ENCODE results near the gene NDUFA3. TPM values are rescaled to one million over a fixed set of nuclear protein-coding genes. Genes with fewer than 3 reads are reported as not detected.
"Not testable (repeated sequence)": the region's sequence is repeated elsewhere in the genome, so short reads cannot be mapped to it uniquely, and the experiment has no call there.

Gene NDUFA3
- polyA plus RNA-seq: 100 to 1,000 TPM; 367 to 704 (median 506) TPM

DNA sequence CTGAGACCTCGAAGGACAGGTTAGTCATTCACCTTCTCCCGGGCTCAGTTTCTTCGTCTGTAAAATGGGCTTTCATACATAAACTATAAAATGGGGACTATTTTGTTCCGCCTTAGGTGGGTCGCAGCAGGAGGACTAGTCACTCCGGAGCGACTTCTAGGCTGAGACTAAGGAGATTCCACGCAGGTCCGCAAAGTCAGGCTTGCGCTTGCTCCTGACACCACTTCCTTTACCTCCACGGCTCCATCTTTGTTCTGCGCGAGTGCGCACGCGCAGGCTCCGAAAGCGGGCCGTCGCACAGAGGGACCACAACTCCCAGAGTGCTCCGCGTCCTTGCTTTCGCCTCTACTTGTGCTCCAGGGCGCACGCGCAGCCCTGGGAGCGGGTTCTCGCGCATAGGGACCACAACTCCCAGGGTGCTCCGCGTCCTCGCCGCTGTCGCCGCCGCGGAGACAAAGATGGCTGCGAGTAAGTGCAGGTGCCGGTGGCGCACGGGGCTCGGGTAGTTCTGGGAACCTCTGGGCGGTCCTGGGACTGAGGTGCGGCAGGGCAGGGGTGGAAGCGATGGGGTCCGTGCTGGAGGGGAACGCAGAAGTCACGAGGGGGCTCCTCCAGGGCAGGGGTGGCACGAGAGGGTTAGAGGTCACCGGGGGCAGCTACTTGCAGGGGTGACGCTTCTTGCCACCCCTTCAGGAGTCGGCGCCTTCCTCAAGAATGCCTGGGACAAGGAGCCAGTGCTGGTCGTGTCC lies at the start of gene NDUFA3:
Gene NDUFA3 (plus strand): TSS at position 435 of the 749 bp plus-strand sequence. CDS start 24 bp downstream, at position 459.
- H3K9me3 Mint-ChIP-seq: no peaks in the 10 kb centered on the region
- H3K36me3 Mint-ChIP-seq: peaks cover 4 to 12% (median 6%) of the 10 kb centered on the region in 3 donors
- DNase-seq: peak; percentile 97 to 98 (median 97)
- peaks cover 20 to 32% of the 10 kb centered on the region in 2 donors for H3K4me1 Mint-ChIP-seq
- peaks cover 4 to 9% (median 8%) of the 10 kb centered on the region in 3 donors for H3K27me3 Mint-ChIP-seq (ENCODE audit: low read depth in 3 of 3)
- H3K27ac Mint-ChIP-seq: peak within 1 kb of the TSS; percentile 91 to 98 (median 96)
- H3K4me3 Mint-ChIP-seq: peak within 1 kb of the TSS; percentile 96 to 99 (median 97)

DNA sequence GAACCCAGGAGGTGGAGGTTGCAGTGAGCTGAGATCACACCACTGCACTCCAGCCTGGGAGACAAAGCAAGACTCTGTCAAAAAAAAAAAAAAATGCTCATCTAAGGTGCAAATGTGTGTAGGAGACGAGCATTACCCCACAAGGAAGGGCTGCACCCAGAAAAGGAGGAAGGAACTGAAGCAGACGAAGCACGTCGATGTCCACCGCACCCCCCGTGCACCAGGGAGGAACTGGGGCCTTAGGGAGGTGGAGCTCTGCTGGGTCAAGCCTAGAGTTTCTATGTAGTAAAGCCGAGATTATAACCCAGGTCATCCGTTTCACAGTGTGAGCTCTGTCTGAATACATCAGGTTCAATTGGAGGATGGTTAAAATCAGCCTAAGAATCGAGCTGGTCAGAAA lies 40.0 kb upstream of the NDUFA3 start:
- H3K36me3 Mint-ChIP-seq: no peaks in the 10 kb centered on the region
- peaks cover 2 to 12% (median 6%) of the 10 kb centered on the region in 3 donors for H3K27me3 Mint-ChIP-seq (ENCODE audit: low read depth in 3 of 3)
- H3K27ac Mint-ChIP-seq: no peak overlapping the region
- H3K4me3 Mint-ChIP-seq: no peak overlapping the region
- no peak for DNase-seq
- no peaks in the 10 kb centered on the region for H3K4me1 Mint-ChIP-seq
- no peaks in the 10 kb centered on the region for H3K9me3 Mint-ChIP-seq

GRCh38 chr19:54063350-54064116 lies 39.1 kb upstream of the NDUFA3 start, which contains the start of gene VSTM1:
TSS of gene VSTM1 (minus strand) at chr19:54063897. CDS start at chr19:54063777, 120 bp downstream.
- peaks cover 2 to 12% (median 6%) of the 10 kb centered on the region in 3 donors for H3K27me3 Mint-ChIP-seq (ENCODE audit: low read depth in 3 of 3)
- H3K4me3 Mint-ChIP-seq: no peak within 1 kb of the TSS
- DNase-seq: no peak
- no peaks in the 10 kb centered on the region for H3K4me1 Mint-ChIP-seq
- no peaks in the 10 kb centered on the region for H3K36me3 Mint-ChIP-seq
- no peak within 1 kb of the TSS for H3K27ac Mint-ChIP-seq
- no peaks in the 10 kb centered on the region for H3K9me3 Mint-ChIP-seq

DNA sequence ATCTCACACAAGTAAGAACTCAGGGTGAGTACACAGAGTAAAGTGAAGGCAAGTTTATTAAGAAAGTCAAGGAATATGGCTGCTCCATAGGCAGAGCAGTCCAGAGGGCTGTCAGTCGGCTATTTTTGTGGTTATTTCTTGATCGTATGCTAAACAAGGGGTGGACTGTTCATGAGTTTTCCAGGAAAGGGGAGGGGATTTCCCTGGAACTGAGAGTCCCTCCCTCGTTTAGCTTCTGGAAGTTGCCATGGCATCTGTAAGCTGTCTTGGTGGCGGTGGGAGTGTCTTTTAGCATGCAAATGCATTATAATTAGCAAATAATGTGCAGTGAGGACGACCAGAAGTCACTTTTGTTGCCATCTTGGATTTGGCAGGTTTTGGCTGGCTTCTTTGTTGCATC lies 33.2 kb upstream of the NDUFA3 start:
- DNase-seq: no peak
- H3K9me3 Mint-ChIP-seq: no peaks in the 10 kb centered on the region
- H3K4me1 Mint-ChIP-seq: no peaks in the 10 kb centered on the region
- H3K27ac Mint-ChIP-seq: no peak overlapping the region
- H3K27me3 Mint-ChIP-seq (ENCODE audit: low read depth in 3 of 3): peaks cover 1 to 6% (median 2%) of the 10 kb centered on the region in 3 donors
- no peaks in the 10 kb centered on the region for H3K36me3 Mint-ChIP-seq
- no peak overlapping the region for H3K4me3 Mint-ChIP-seq

DNA sequence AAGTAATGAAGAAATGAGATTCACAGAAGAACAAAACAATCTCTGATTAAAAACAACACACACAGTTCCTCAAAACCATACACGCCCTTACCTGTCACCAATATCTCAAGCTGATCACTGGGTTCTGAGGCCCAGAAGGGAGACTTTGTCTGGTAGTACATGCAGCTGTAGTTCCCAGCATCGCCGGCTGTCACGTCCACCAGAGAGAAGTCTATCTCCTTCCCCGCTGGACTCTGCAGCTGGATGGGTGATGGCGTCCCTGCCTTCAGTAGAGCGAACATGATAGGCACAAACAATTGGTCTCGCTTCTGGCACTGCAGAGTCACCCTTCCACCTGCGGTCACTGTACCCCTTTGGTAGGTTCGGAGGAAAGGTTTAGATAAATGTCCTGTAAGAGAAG lies 28.8 kb upstream of the NDUFA3 start:
- no peak overlapping the region for H3K4me3 Mint-ChIP-seq
- H3K36me3 Mint-ChIP-seq: no peaks in the 10 kb centered on the region
- H3K27me3 Mint-ChIP-seq (ENCODE audit: low read depth in 3 of 3): peaks cover 2 to 11% (median 2%) of the 10 kb centered on the region in 3 donors
- no peaks in the 10 kb centered on the region for H3K4me1 Mint-ChIP-seq
- H3K9me3 Mint-ChIP-seq: no peaks in the 10 kb centered on the region
- no peak for DNase-seq
- H3K27ac Mint-ChIP-seq: no peak overlapping the region

DNA sequence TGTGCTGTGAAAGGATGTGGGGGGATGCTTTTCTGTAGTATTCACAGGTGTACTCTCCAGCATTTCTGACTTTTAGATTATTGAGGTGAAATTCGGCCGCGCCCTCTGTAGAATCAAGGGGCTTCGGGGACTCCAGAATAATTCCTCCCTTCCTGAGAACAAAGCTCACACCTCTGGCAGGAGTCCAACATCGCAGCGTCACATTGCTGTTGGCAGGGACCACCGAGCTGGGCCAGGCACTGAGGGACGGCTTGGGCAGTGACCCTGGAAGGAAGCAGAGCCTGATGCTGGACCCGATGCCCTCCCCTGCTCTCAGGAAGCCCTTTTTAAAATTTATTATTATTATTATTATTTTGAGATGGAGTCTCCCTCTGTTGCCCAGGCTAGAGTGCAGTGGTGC lies 27.8 kb upstream of the NDUFA3 start:
- Mint-ChIP-seq H3K36me3 (no peaks in the 10 kb centered on the region), H3K4me3 (no peak overlapping the region), H3K4me1 (no peaks in the 10 kb centered on the region)

GRCh38 chr19:54077334-54077733 lies 25.3 kb upstream of the NDUFA3 start:
- no peak overlapping the region for H3K4me3 Mint-ChIP-seq
- no peak overlapping the region for H3K27ac Mint-ChIP-seq
- no peaks in the 10 kb centered on the region for H3K36me3 Mint-ChIP-seq
- no peaks in the 10 kb centered on the region for H3K9me3 Mint-ChIP-seq
- no peaks in the 10 kb centered on the region for H3K4me1 Mint-ChIP-seq
- DNase-seq: no peak
- H3K27me3 Mint-ChIP-seq (ENCODE audit: low read depth in 3 of 3): peaks cover 2 to 8% (median 3%) of the 10 kb centered on the region in 3 donors

More for the DNA sequence above, 27.8 kb upstream of the NDUFA3 start:
- Mint-ChIP-seq H3K9me3 (no peaks in the 10 kb centered on the region), H3K27ac (no peak overlapping the region), H3K27me3 (ENCODE audit: low read depth in 3 of 3) (peaks cover 2 to 11% (median 3%) of the 10 kb centered on the region in 3 donors)
- DNase-seq: no peak

DNA sequence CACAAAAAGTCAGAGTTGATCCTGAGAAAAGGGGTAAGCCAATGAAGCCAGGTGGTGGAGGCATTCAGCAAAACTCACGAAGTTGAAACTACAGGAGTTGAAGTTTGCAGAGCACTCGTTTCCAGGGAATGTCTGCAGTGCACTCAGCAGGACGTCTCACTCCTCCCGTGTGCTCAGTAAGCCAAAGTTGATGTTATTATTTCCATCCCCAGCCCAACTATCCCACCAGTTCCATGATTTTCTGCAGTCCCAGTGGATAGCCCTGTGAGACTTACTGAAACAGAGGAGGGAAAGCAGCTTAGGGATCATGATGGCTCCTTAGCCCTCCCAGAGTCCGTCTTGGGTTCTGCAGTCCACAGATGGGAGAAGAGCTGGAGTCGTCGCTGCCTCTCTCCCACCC lies 21.6 kb upstream of the NDUFA3 start, which contains the start of gene TARM1:
Gene TARM1 (minus strand): TSS at position 334 of the 400 bp plus-strand sequence. CDS start 25 bp downstream, at position 309.
- H3K9me3 Mint-ChIP-seq: peaks cover 0 to 4% (median 0%) of the 10 kb centered on the region in 6 donors
- H3K36me3 Mint-ChIP-seq: no peaks in the 10 kb centered on the region
- H3K27ac Mint-ChIP-seq: no peak within 1 kb of the TSS
- H3K27me3 Mint-ChIP-seq (ENCODE audit: low read depth in 3 of 3): peaks cover 0 to 5% (median 2%) of the 10 kb centered on the region in 3 donors
- DNase-seq: no peak
- no peak within 1 kb of the TSS for H3K4me3 Mint-ChIP-seq
- no peaks in the 10 kb centered on the region for H3K4me1 Mint-ChIP-seq

- Mint-ChIP-seq H3K27ac (no peak overlapping the region), H3K9me3 (peaks cover 0 to 4% (median 0%) of the 10 kb centered on the region in 6 donors), H3K27me3 (ENCODE audit: low read depth in 3 of 3) (peaks cover 0 to 5% (median 2%) of the 10 kb centered on the region in 3 donors), H3K4me3 (no peak overlapping the region), H3K4me1 (no peaks in the 10 kb centered on the region), H3K36me3 (no peaks in the 10 kb centered on the region)
- no peak for DNase-seq
Measured at GRCh38 chr19:54084410-54084809, 18.2 kb upstream of the NDUFA3 start.

DNA sequence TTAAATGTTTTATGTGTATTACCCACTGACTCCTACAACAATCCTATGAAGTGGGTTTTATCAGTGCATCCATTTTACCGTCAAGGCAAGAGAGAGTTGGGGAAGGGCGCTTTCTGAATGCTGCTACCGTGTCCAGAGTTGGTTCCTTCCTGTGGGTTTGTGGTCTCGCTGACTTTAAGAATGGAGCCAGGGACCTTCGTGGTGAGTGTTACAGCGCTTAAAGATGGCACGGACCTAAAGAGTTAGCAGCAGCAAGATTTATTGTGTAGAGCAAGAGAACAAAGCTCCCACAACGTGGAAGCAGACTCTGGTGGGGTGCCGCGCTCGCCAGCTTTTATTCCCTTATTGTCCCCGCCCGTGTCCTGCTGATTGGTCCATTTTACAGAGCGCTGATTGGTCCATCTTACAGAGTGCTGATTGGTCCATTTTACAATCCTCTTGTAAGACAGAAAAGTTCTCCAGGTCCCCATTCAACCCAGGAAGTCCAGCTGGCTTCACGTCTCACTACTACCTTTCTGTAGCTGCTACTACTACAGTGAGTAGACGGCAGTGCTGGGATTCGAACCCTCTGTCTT lies 8.1 kb upstream of the NDUFA3 start:
- peak overlapping the region in 3 of 6 donors; percentile 29 to 44 (median 31) for H3K27ac Mint-ChIP-seq
- DNase-seq: no peak
- peaks cover 17 to 19% of the 10 kb centered on the region in 2 donors for H3K4me1 Mint-ChIP-seq
- H3K4me3 Mint-ChIP-seq: peak overlapping the region in 4 of 5 donors; percentile 33 to 57 (median 48)
- no peaks in the 10 kb centered on the region for H3K9me3 Mint-ChIP-seq
- peaks cover 4 to 17% (median 13%) of the 10 kb centered on the region in 3 donors for H3K27me3 Mint-ChIP-seq (ENCODE audit: low read depth in 3 of 3)
- no peaks in the 10 kb centered on the region for H3K36me3 Mint-ChIP-seq

DNA sequence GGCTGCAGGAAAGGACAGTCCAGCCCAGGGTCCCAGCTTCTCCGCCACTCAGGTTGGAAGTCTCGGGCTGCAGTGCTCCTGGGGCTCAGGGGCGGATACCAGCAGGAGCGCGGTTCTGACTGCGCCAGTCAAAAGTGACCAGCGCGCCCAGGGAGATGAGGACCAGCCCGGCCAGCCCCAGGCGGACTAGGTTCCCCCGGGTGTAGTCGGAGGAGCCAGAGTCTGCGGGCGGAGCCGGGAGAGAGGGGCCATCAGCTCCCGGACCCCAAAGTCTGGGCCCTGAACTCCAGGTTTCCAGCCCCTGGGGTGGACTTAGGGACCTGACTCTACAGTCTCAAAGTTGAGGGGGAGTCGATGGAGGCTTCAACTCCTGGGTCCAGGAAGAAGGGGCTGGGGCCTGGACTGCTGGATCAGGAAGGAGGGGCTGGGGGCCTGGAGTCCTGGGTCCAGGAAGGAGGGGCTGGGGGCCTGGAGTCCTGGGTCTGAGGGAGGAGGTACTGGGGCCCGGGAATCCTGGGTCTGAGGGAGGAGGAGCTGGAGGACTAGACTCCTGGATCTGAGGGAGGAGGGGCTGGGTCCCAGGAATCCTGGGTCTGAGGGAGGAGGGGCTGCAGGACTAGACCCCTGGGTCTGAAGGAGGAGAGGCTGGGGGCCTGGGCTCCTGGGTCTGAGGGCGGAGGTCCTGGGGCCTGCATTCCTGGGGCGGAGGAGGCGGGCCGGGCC lies 7.4 kb upstream of the NDUFA3 start:
- H3K36me3 Mint-ChIP-seq: no peaks in the 10 kb centered on the region
- H3K4me3 Mint-ChIP-seq: peak overlapping the region in 3 of 5 donors; percentile 79 to 90 (median 85)
- H3K4me1 Mint-ChIP-seq: peaks cover 17 to 19% of the 10 kb centered on the region in 2 donors
- H3K27me3 Mint-ChIP-seq (ENCODE audit: low read depth in 3 of 3): peaks cover 2 to 17% (median 11%) of the 10 kb centered on the region in 3 donors
- H3K27ac Mint-ChIP-seq: no peak overlapping the region
- DNase-seq: no peak
- H3K9me3 Mint-ChIP-seq: no peaks in the 10 kb centered on the region

- H3K36me3 Mint-ChIP-seq, H3K9me3 Mint-ChIP-seq: not testable (repeated sequence)
- H3K4me1 Mint-ChIP-seq: peaks cover 18 to 21% of the 10 kb centered on the region in 2 donors
- peaks cover 2 to 14% (median 11%) of the 10 kb centered on the region in 3 donors for H3K27me3 Mint-ChIP-seq (ENCODE audit: low read depth in 3 of 3)
- peak overlapping the region; percentile 79 to 94 (median 86) for H3K4me3 Mint-ChIP-seq
- H3K27ac Mint-ChIP-seq: peak overlapping the region; percentile 81 to 92 (median 88)
- peak; percentile 53 to 72 (median 71) for DNase-seq
Measured at GRCh38 chr19:54095859-54096616, 6.6 kb upstream of the NDUFA3 start.

Data from immature natural killer cell (primary cell).